Measurements from ENCODE around the gene GTF2H1. TPM values are rescaled to one million over a fixed set of nuclear protein-coding genes. Genes with fewer than 3 reads are reported as not detected.

Gene GTF2H1
- total RNA-seq, 1 donor from 2014 or later = 47.8 TPM

DNA sequence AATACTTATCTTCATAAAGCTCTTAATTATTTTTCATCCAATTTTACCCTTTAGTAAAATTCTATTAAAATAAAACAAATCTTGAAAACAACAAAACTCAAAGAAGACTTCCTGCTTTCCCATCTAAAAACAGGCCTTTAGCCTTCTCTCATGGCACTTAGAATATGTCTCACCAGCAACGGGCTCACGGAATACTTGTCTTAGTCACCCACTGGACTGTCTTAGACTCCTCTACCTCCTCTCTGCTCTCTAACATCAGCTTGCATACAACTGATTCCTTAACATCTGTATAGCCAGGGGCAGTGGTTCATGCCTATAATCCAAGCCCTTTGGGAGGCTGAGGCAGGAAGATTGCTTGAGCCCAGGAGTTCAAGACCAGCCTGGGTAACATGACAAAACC, 14.1 kb upstream of the GTF2H1 start:
- no peaks in the 10 kb centered on the region for H3K79me2 ChIP-seq (ENCODE audit: insufficient read depth, low read length)
- DNase-seq (ENCODE audit: low read depth) (no peak), FAIRE-seq (no peak)
- Mint-ChIP-seq H3K4me1 (ENCODE audit: low read depth, unreplicated experiment) (peaks cover 16% of the 10 kb centered on the region), H3K9me3 (ENCODE audit: unreplicated experiment) (no peaks in the 10 kb centered on the region), H3K27ac (ENCODE audit: unreplicated experiment) (no peak overlapping the region), H3K36me3 (ENCODE audit: low read depth, unreplicated experiment) (peaks cover 8% of the 10 kb centered on the region), H3K4me3 (ENCODE audit: unreplicated experiment) (no peak overlapping the region), H3K27me3 (ENCODE audit: low read depth, unreplicated experiment) (no peaks in the 10 kb centered on the region)
- no peaks in the 10 kb centered on the region for H3K27me3 ChIP-seq (ENCODE audit: insufficient read depth, low read length)
- H2AFZ ChIP-seq (ENCODE audit: low read depth, low read length) = no peak overlapping the region
- TF ChIP-seq, protein P1, sequence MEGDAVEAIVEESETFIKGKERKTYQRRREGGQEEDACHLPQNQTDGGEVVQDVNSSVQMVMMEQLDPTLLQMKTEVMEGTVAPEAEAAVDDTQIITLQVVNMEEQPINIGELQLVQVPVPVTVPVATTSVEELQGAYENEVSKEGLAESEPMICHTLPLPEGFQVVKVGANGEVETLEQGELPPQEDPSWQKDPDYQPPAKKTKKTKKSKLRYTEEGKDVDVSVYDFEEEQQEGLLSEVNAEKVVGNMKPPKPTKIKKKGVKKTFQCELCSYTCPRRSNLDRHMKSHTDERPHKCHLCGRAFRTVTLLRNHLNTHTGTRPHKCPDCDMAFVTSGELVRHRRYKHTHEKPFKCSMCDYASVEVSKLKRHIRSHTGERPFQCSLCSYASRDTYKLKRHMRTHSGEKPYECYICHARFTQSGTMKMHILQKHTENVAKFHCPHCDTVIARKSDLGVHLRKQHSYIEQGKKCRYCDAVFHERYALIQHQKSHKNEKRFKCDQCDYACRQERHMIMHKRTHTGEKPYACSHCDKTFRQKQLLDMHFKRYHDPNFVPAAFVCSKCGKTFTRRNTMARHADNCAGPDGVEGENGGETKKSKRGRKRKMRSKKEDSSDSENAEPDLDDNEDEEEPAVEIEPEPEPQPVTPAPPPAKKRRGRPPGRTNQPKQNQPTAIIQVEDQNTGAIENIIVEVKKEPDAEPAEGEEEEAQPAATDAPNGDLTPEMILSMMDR (IDR thresholded peaks at IDR 0.05; ENCODE audit: insufficient read depth, low read depth, low read length) = no peak
- no peak for TF ChIP-seq EZH2 (IDR thresholded peaks at IDR 0.05; ENCODE audit: insufficient read depth, low read length)
- H3K9ac ChIP-seq (ENCODE audit: low read length) = no peak overlapping the region
- peaks cover 35% of the 10 kb centered on the region for H3K36me3 ChIP-seq (ENCODE audit: insufficient read depth, low read length)
- H3K9me3 ChIP-seq (ENCODE audit: insufficient read depth, low read depth, low read length) = no peaks in the 10 kb centered on the region
- peaks cover 10% of the 10 kb centered on the region for H3K4me1 ChIP-seq (ENCODE audit: insufficient read depth, low read length)
- no peak overlapping the region for H3K27ac ChIP-seq (ENCODE audit: low read depth, low read length)
- no peaks in the 10 kb centered on the region for H4K20me1 ChIP-seq (ENCODE audit: insufficient read depth, low read length)
- no peak overlapping the region for H3K4me2 ChIP-seq (ENCODE audit: low read length)
- H3K4me3 ChIP-seq (ENCODE audit: insufficient read depth, low read depth, low read length) = no peak overlapping the region

DNA sequence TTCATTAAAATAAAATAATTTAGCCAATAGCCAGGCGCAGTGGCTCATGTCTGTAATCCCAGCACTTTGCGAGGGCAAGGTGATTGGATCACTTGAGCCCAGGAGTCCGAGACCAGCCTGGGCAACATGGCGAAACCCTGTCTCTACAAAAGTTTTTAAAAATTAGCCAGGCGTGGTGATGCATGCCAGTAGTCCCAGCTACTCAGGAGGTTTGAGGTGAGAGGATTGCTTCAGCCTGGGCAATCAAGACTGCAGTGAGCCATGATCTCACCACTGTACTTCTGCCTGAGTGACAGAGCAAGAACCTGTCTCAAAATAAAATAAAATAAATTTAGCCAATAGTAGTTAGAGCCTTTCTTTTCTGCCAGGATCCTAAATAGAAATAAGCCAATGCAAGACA, 12.7 kb upstream of the GTF2H1 start:
- Mint-ChIP-seq H3K36me3 (ENCODE audit: low read depth, unreplicated experiment) (peaks cover 10% of the 10 kb centered on the region), H3K27ac (ENCODE audit: unreplicated experiment) (no peak overlapping the region)
- FAIRE-seq = no peak

DNA sequence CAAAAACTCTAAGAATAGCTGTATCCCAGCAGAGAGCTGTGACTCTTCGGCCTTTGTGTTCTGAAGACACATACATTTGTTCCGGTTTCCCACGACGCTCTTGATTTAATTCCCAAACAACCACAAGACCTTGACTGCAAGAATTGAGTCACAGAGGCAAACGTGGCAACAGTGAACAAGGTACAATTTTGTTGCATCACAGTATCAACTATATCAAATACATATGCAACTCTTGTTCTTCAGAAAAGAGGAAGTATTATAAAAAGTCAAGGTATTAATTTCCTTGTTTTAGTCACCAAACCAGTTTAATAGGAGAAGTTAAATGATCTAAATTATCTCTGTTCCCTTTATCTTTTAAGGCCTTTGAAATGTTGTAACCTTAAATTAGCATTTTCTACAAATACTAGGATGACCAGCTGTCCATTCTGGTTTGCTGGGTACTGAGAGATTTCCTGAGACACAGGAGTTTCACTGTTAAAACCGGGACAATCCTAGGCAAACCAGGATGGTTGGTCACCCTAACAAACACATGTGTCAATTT, 11.5 kb upstream of the GTF2H1 start:
- no peaks in the 10 kb centered on the region for H3K27me3 ChIP-seq (ENCODE audit: insufficient read depth, low read length)
- H3K4me1 Mint-ChIP-seq (ENCODE audit: low read depth, unreplicated experiment) = peaks cover 29% of the 10 kb centered on the region
- H3K9me3 Mint-ChIP-seq (ENCODE audit: unreplicated experiment) = no peaks in the 10 kb centered on the region
- no peak overlapping the region for H3K4me3 ChIP-seq (ENCODE audit: insufficient read depth, low read depth, low read length)
- peak overlapping the region; percentile 39 for H3K27ac ChIP-seq (ENCODE audit: low read depth, low read length)
- peaks cover 16% of the 10 kb centered on the region for H3K4me1 ChIP-seq (ENCODE audit: insufficient read depth, low read length)
- H3K27me3 Mint-ChIP-seq (ENCODE audit: low read depth, unreplicated experiment) = no peaks in the 10 kb centered on the region
- peak; percentile 74 for DNase-seq (ENCODE audit: low read depth)
- H3K9ac ChIP-seq (ENCODE audit: low read length) = no peak overlapping the region
- H3K36me3 ChIP-seq (ENCODE audit: insufficient read depth, low read length) = peaks cover 24% of the 10 kb centered on the region
- no peak overlapping the region for H3K4me2 ChIP-seq (ENCODE audit: low read length)
- peaks cover 15% of the 10 kb centered on the region for H3K79me2 ChIP-seq (ENCODE audit: insufficient read depth, low read length)
- peaks cover 9% of the 10 kb centered on the region for H3K36me3 Mint-ChIP-seq (ENCODE audit: low read depth, unreplicated experiment)
- H2AFZ ChIP-seq (ENCODE audit: low read depth, low read length) = no peak overlapping the region
- H3K9me3 ChIP-seq (ENCODE audit: insufficient read depth, low read depth, low read length) = no peaks in the 10 kb centered on the region
- FAIRE-seq = peak; percentile 49
- no peak overlapping the region for H3K27ac Mint-ChIP-seq (ENCODE audit: unreplicated experiment)
- no peak for TF ChIP-seq EZH2 (IDR thresholded peaks at IDR 0.05; ENCODE audit: insufficient read depth, low read length)
- TF ChIP-seq, protein P1 (IDR thresholded peaks at IDR 0.05; ENCODE audit: insufficient read depth, low read depth, low read length) = no peak
- H4K20me1 ChIP-seq (ENCODE audit: insufficient read depth, low read length) = no peaks in the 10 kb centered on the region
- H3K4me3 Mint-ChIP-seq (ENCODE audit: unreplicated experiment) = no peak overlapping the region

More for the DNA sequence above, 12.7 kb upstream of the GTF2H1 start:
- Histone ChIP-seq H4K20me1 (ENCODE audit: insufficient read depth, low read length) (no peaks in the 10 kb centered on the region), H3K27ac (ENCODE audit: low read depth, low read length) (no peak overlapping the region), H3K4me3 (ENCODE audit: insufficient read depth, low read depth, low read length) (no peak overlapping the region), H3K4me1 (ENCODE audit: insufficient read depth, low read length) (peaks cover 16% of the 10 kb centered on the region), H3K9me3 (ENCODE audit: insufficient read depth, low read depth, low read length) (no peaks in the 10 kb centered on the region), H3K27me3 (ENCODE audit: insufficient read depth, low read length) (no peaks in the 10 kb centered on the region), H3K36me3 (ENCODE audit: insufficient read depth, low read length) (peaks cover 29% of the 10 kb centered on the region), H3K9ac (ENCODE audit: low read length) (no peak overlapping the region), H3K79me2 (ENCODE audit: insufficient read depth, low read length) (peaks cover 3% of the 10 kb centered on the region), H2AFZ (ENCODE audit: low read depth, low read length) (no peak overlapping the region), H3K4me2 (ENCODE audit: low read length) (no peak overlapping the region)
- Mint-ChIP-seq H3K27me3 (ENCODE audit: low read depth, unreplicated experiment) (no peaks in the 10 kb centered on the region), H3K4me1 (ENCODE audit: low read depth, unreplicated experiment) (peaks cover 24% of the 10 kb centered on the region), H3K4me3 (ENCODE audit: unreplicated experiment) (no peak overlapping the region), H3K9me3 (ENCODE audit: unreplicated experiment) (no peaks in the 10 kb centered on the region)
- TF ChIP-seq, protein P1 (IDR thresholded peaks at IDR 0.05; ENCODE audit: insufficient read depth, low read depth, low read length) = no peak
- TF ChIP-seq EZH2 (IDR thresholded peaks at IDR 0.05; ENCODE audit: insufficient read depth, low read length) = no peak
- no peak for DNase-seq (ENCODE audit: low read depth)

Data from astrocyte (in vitro differentiated cells and primary cell).